Tibial nerve (tissue), 4 donors: Measurements from ENCODE around the gene RIGI. TPM values are rescaled to one million over a fixed set of nuclear protein-coding genes. Genes with fewer than 3 reads are reported as not detected.

Experiments
- DNase-seq, 2 donors: peaks; one replicate each; pipeline ENCODE4 v3.0.0-alpha.2; 2019; ENCODE audit warnings: low spot score in 2 of 2
- H3K27ac ChIP-seq, 4 donors: fragments of 200-600 bp; sonication (generic) in 3 of 4; one replicate each; pipeline ENCODE4 v1.5.1; 2017 to 2019; ENCODE audit warnings: mild to moderate bottlenecking in 1 of 4
- H3K27me3 ChIP-seq, 2 donors: fragments of 200-600 bp; sonication (generic) in 1 of 2; one replicate each; pipeline versions ENCODE4 v1.5.1 to v1.6.0; 2017 to 2019
- H3K36me3 ChIP-seq, 3 donors: fragments of 200-600 bp; sonication (generic); one replicate each; pipeline ENCODE4 v1.5.1; 2018 to 2019
- H3K4me1 ChIP-seq, 4 donors: fragments of 200-600 bp; sonication (generic) in 3 of 4; one replicate each; pipeline ENCODE4 v1.5.1; 2017 to 2019
- H3K4me3 ChIP-seq, 4 donors: fragments of 200-600 bp; sonication (generic) in 3 of 4; one replicate each; pipeline ENCODE4 v1.5.1; 2017 to 2019; ENCODE audit warnings: mild to moderate bottlenecking in 1 of 4, moderate library complexity in 1 of 4
- H3K9me3 ChIP-seq, 4 donors: fragments of 200-600 bp; sonication (generic) in 3 of 4; one replicate each; pipeline ENCODE4 v1.5.1; 2017 to 2019
- CTCF ChIP-seq, 5 experiments: fragments of 200-600 bp in 3 of 5; fragments of 450-650 bp in 2 of 5; sonication (generic) in 3 of 5; IDR thresholded peaks; one replicate each; pipeline ENCODE4 v1.5.1; 2016 to 2019; ENCODE audit warnings: antibody characterized with exemption in 5 of 5, mild to moderate bottlenecking in 3 of 5, moderate library complexity in 2 of 5
- EP300 ChIP-seq, 2 donors: sonication (generic); formaldehyde crosslinking; IDR thresholded peaks; one replicate each; pipeline ENCODE4 v1.6.1; 2017; ENCODE audit warnings: antibody characterized with exemption in 2 of 2, mild to moderate bottlenecking in 1 of 2
- POLR2A ChIP-seq, 2 donors: fragments of 450-650 bp; IDR thresholded peaks; one replicate each; pipeline ENCODE4 v1.6.1; 2017; ENCODE audit warnings: antibody characterized with exemption in 2 of 2, mild to moderate bottlenecking in 2 of 2, moderate library complexity in 2 of 2
- WGBS, 2 donors: methylation state at CpG; one replicate each; pipeline ENCODE4 v1.1.5; 2018; 5-methylcytosine and 5-hydroxymethylcytosine counted together
- total RNA-seq, 4 donors: library from RNA; depleted of rRNA; stranded (reverse); fragments of >200 nt; gene quantifications; one replicate each; pipeline ENCODE4 v1.1.0, GENCODE V29; 2016

RIGI gene
- total RNA-seq, 4 donors from 2014 or later: 8.2 to 16.0 (median 9.3) TPM

GRCh38 chr9:32516241-32516640 is 9.8 kb downstream of the RIGI start:
- no peak overlapping the region for H3K27ac ChIP-seq
- peaks cover 0 to 8% (median 0%) of the 10 kb centered on the region in 4 donors for H3K9me3 ChIP-seq
- no peak overlapping the region for H3K4me3 ChIP-seq
- H3K27me3 ChIP-seq: no peaks in the 10 kb centered on the region
- peaks cover 0 to 6% (median 0%) of the 10 kb centered on the region in 3 donors for H3K36me3 ChIP-seq
- TF ChIP-seq EP300 (IDR thresholded peaks at IDR 0.05) (no peak), POLR2A (IDR thresholded peaks at IDR 0.05) (no peak), CTCF (IDR thresholded peaks at IDR 0.05) (no peak)
- peaks cover 0 to 2% (median 0%) of the 10 kb centered on the region in 4 donors for H3K4me1 ChIP-seq
- DNase-seq: no peak

DNA sequence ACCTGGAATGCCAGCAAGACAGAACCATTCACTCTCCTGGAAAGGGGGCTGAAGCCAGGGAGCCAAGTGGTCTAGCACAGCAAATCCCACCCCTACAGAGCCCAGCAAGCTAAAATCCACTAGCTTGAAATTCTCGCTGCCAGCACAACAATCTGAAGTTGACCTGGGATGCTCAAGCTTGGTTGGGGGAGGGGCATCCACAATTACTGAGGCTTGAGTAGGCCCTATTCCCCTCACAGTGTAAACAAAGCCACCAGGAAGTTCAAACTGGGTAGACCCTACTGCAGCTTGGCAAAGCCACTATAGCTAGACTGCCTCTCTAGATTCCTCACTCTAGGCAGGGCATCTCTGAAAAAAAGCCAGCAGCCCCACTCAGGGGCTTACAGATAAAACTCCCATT is 17.3 kb downstream of the RIGI start:
- Histone ChIP-seq H3K4me1 (peaks cover 0 to 26% (median 0%) of the 10 kb centered on the region in 4 donors), H3K27ac (no peak overlapping the region), H3K36me3 (peaks cover 0 to 6% (median 0%) of the 10 kb centered on the region in 3 donors), H3K27me3 (no peaks in the 10 kb centered on the region), H3K9me3 (peaks cover 0 to 7% (median 0%) of the 10 kb centered on the region in 4 donors), H3K4me3 (no peak overlapping the region)
- no peak for DNase-seq
- 92 to 100% methylated on average over 1 of the region's 1 CpG for WGBS, 2 donors
- TF ChIP-seq EP300 (IDR thresholded peaks at IDR 0.05) (no peak), POLR2A (IDR thresholded peaks at IDR 0.05) (no peak), CTCF (IDR thresholded peaks at IDR 0.05) (no peak)

DNA sequence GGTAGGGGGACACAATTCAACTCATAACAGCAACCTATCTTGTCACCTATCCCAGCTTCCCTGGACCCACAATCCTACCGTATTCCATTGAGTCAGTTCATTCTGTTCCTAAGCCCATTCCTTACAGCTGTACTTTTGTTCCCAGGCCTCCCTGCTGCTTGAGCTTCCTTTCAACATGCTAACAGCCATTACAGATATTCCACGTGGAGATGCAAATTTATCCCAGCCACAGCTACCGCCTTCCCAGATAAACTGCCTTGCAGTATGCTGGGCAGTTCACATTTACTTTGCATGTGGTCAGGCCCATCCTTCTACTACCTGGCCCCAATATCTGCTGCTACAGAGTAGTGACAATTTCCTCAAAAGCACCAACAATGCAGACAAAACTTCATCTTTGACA is 23.0 kb downstream of the RIGI start:
- TF ChIP-seq EP300 (IDR thresholded peaks at IDR 0.05) (no peak), CTCF (IDR thresholded peaks at IDR 0.05) (no peak), POLR2A (IDR thresholded peaks at IDR 0.05) (no peak)
- H3K4me1 ChIP-seq: peaks cover 0 to 20% (median 0%) of the 10 kb centered on the region in 4 donors
- WGBS, 2 donors: 74 to 86% methylated on average over 3 of the region's 3 CpGs
- no peaks in the 10 kb centered on the region for H3K9me3 ChIP-seq
- no peak overlapping the region for H3K27ac ChIP-seq
- H3K27me3 ChIP-seq: no peaks in the 10 kb centered on the region
- H3K36me3 ChIP-seq: peaks cover 0 to 38% (median 0%) of the 10 kb centered on the region in 3 donors
- no peak overlapping the region for H3K4me3 ChIP-seq
- no peak for DNase-seq

DNA sequence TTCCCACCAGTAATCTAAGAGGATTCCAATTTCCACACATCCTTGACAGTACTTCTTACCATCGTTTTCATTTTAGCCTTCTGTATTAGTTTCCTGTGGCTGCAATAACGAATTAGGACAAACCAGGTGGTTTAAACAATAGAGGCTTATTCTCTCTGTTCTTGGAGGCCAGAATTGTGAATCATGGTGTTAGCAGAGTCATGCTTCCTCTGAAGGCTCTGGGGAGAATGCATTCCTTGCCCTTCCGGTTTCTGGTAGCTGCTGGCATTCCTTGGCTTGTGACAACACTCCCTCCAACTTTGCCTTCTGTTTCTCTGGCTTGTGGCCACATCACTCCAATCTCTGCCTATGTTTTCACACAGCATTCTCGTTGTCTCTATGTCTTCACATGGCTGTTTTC is 23.5 kb downstream of the RIGI start:
- no peak for DNase-seq
- no peaks in the 10 kb centered on the region for H3K9me3 ChIP-seq
- H3K4me3 ChIP-seq: no peak overlapping the region
- H3K27me3 ChIP-seq: no peaks in the 10 kb centered on the region
- no peak overlapping the region for H3K27ac ChIP-seq
- 49 to 59% methylated on average over 4 of the region's 4 CpGs for WGBS, 2 donors
- peaks cover 0 to 44% (median 0%) of the 10 kb centered on the region in 3 donors for H3K36me3 ChIP-seq
- peaks cover 0 to 15% (median 0%) of the 10 kb centered on the region in 4 donors for H3K4me1 ChIP-seq
- TF ChIP-seq EP300 (IDR thresholded peaks at IDR 0.05): no peak
- no peak for TF ChIP-seq CTCF (IDR thresholded peaks at IDR 0.05)
- TF ChIP-seq POLR2A (IDR thresholded peaks at IDR 0.05): no peak

- Histone ChIP-seq H3K36me3 (peaks cover 0 to 50% (median 0%) of the 10 kb centered on the region in 3 donors), H3K9me3 (no peaks in the 10 kb centered on the region), H3K4me1 (peaks cover 0 to 10% (median 0%) of the 10 kb centered on the region in 4 donors), H3K27me3 (no peaks in the 10 kb centered on the region), H3K27ac (no peak overlapping the region), H3K4me3 (no peak overlapping the region)
- DNase-seq: no peak
- TF ChIP-seq POLR2A (IDR thresholded peaks at IDR 0.05) (no peak), EP300 (IDR thresholded peaks at IDR 0.05) (no peak), CTCF (IDR thresholded peaks at IDR 0.05) (no peak)
- 82 to 83% methylated on average over 1 of the region's 1 CpG for WGBS, 2 donors
These were observed 24.1 kb downstream of the RIGI start for GRCh38 chr9:32501868-32502267.
